Islet of Langerhans (tissue), 1 donor: ENCODE measurements around the gene DNAAF3.

Source experiments
- FAIRE-seq: peaks from one replicate; lab custom pipeline; 2011; peaks lifted over from hg19 to GRCh38; lab: Jason Lieb, UNC

DNAAF3 gene

DNA sequence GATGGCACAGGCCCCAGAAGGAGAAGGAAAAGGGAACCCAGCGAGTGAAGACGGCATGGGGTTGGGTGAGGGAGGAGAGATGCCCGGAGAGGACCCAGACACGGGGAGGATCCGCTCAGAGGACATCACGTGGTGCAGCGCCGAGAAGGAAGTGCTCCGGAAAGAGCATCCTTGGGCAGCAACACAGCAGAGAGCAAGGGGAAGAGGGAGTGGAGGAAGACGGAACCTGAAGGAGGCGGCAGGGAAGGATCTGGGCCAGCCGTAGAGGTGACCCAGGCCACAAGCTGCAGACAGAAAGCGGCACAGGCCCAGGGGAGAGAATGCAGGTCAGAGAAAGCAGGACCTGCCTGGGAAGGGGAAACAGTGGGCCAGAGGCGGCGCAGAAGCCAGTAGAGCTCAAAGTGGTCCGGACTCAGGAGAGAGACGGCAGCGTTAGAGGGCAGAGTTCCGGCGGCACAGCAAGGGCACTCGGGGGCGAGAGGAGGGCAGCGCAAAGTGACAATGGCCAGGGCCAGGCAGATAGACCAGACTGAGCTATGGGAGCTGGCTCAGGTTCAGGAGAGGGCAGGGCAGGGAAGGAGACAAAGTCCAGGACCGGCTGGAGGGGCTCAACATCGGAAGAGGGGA, 50.1 kb downstream of the DNAAF3 start:
- no peak for FAIRE-seq

DNA sequence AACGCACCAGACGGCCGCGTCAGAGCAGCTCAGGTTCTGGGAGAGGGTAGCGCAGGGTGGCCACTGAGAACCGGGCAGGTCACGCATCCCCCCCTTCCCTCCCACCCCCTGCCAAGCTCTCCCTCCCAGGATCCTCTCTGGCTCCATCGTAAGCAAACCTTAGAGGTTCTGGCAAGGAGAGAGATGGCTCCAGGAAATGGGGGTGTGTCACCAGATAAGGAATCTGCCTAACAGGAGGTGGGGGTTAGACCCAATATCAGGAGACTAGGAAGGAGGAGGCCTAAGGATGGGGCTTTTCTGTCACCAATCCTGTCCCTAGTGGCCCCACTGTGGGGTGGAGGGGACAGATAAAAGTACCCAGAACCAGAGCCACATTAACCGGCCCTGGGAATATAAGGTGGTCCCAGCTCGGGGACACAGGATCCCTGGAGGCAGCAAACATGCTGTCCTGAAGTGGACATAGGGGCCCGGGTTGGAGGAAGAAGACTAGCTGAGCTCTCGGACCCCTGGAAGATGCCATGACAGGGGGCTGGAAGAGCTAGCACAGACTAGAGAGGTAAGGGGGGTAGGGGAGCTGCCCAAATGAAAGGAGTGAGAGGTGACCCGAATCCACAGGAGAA, 50.9 kb downstream of the DNAAF3 start:
- FAIRE-seq, result no peak

DNA sequence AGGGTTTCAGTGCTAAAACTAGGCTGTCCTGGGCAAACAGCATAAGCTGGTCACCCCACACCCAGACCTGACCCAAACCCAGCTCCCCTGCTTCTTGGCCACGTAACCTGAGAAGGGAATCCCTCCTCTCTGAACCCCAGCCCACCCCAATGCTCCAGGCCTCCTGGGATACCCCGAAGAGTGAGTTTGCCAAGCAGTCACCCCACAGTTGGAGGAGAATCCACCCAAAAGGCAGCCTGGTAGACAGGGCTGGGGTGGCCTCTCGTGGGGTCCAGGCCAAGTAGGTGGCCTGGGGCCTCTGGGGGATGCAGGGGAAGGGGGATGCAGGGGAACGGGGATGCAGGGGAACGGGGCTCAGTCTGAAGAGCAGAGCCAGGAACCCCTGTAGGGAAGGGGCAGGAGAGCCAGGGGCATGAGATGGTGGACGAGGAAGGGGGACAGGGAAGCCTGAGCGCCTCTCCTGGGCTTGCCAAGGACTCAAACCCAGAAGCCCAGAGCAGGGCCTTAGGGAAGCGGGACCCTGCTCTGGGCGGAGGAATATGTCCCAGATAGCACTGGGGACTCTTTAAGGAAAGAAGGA, 51.8 kb downstream of the DNAAF3 start:
- FAIRE-seq, result no peak

DNA sequence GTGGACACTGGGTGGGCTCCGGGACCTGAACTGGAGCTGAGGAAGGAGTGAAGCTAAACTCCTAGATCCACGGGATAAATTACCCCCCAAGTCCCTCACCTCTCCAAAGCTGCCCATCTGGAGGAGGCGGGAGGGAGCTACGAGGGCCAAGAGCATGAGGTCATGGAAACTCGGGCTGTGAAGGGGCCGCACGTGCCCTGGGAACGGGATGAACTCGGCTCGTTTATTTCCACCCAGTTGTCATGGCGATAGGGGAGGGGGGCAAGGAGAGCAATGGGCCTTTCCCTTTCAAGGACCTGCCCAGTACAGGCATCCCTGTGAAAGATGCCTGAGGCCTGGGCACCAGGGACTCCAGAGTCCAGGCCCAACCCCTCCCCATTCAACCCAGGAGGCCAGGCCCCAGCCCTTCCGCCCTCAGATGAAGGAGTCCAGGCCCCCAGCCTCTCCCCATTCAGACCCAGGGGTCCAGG, 52.8 kb downstream of the DNAAF3 start:
- FAIRE-seq, result no peak

DNA sequence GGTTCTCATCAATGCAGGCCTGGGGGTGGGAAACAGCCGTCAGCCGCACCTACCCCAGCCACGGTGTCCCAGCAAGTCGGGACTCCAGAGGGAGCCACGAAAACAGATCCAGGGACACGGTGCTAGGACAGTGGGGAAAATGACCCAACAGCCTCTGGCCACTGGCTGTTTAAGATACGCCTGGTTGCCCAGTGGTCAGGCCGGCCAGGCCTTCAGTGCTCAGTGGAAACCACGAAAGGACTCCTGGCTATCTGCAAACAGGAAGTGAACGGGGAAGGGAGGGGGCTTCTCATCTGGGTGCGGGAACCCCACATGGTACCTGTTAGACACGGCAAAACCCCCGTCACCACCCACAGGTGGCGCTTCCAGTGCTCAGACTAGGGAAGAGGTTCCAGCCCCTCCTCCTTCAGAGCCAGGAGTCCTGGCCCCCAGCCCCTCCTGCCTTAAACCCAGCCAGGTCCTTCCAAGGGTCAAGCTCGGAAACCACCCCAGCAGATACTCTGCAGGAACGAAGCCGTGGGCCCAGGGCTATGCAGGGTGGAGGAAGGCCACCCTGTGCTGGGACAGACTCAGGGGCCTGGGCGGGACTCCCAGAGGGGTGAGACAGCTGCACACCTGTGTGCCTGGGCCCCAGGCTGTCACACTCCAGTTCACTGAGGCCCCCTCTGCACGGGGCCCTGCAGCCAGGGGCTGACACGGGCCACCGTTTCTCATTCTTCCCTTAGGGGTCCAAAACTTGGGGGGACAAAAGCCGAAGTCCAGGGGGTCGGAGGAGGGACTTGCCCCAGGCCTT, 53.4 kb downstream of the DNAAF3 start:
- FAIRE-seq, result no peak

DNA sequence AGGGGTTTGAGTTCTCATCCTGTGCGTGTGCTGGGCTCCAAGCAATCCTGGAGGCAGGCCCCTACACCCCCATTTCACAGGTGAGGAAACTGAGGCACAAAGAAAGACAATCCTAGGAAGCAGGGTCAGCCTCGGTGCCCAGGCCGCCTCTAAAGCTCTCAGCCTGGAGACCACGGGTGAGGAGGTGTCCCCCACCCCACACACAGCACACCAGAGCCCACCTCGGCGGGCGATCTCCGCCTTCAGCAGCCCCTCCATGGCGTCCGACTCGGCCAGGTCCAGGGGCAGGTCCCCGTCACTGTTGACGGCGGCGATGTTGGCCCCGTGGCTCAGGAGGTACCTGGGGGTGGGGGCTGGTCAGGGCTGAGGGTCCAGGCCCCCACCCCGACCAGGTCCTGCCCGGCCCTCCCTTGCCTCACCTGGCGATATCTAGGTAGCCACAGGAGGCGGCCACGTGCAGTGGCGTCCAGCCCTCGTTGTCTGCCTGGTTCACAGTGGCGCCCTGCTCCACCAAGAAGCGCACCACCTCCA, 54.1 kb downstream of the DNAAF3 start:
- no peak for FAIRE-seq

DNA sequence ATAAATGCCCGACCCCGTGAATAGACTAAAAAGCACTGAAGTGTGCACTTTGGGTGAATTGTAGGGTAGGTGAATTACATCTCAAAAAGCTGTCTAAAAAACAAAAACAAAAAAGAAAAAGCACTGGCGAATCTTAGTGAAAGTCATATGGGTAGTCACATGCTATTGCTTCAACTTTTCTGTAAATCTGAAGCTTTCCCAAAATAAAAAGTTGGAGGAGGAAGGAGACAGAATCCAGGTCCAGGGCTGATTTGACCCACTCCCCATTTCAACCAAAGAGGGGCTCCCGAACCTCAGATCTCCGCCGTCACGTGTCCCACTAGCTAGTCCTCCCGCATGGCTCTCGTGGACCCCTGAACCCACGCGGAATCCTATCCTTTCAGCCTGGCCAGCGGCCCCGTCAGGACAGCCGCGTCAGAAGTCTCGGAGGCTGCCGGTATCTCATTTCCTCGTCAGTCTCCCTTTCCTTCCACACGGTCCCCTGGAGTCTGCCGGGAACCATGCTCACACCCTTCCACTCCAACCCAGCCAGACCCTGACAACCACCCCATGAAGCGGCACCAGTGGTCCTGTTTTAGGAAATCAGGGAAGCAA, 55.1 kb downstream of the DNAAF3 start:
- no peak for FAIRE-seq

DNA sequence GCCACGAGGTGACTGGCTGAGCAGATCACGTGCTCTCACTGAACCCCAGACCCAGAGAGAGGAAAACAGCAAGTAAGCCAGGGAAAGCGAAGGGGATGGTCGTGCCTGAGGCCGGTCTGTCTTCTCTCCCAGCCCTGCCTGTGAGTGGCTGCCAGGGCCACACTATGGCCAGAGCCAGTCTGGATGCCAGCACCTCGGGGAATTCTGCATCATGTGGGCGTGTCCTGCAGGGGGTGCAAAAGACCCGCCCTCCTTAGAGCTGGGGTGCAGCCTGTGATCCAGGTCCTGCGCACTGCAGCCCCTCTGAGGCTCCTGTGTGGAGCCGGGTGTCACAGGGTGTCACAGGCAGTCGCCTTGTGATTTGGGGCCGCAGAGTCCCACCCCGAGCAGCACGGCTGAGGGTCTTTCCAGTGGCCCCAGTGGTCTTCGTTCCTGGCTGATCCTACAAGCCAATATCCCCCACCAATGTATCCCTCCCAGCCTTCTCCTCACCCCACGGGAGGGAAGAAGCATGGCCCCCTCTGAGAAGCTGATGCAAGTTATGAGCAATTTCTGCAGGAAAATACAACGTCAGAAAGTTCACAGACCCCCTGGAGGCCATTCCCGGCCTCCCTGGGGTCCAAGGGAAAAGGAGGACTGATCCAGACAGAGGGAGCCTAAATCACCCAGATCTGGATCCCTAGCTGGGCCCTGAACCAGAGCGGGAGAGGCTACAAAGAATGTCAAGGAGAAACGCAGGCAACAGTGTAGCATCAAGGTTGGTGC, 56.7 kb downstream of the DNAAF3 start:
- FAIRE-seq, result no peak
